B cell (primary cell): ENCODE data around the gene LGSN. TPM values are rescaled to one million over a fixed set of nuclear protein-coding genes. Genes with fewer than 3 reads are reported as not detected.
A peak's percentile ranks its signal among the peaks of the same experiment; 100 is the strongest.

Experiments used
- ATAC-seq: fragments of 200-7000 bp; cut with Tn5 transposase; one replicate; pipeline ENCODE4 v1.10.0; 2021; ENCODE audit warnings: low read depth, mild to moderate bottlenecking, moderate number of reproducible peaks, moderate library complexity
- CTCF ChIA-PET: fragments of 350-600 bp; sonication (Branson Sonifier 250); formaldehyde crosslinking; loops from one replicate; lab custom pipeline; 2021; ENCODE audit warnings: antibody characterized with exemption, inconsistent platforms; lab: Charles Lee
- POLR2A ChIA-PET: fragments of 350-600 bp; sonication (Branson Sonifier 250); formaldehyde crosslinking; loops from one replicate; lab custom pipeline; 2021; ENCODE audit warnings: antibody characterized with exemption; lab: Charles Lee
- DNase-seq: peaks from one replicate; pipeline ENCODE4 v3.0.0; 2013
- H2AFZ ChIP-seq: 2 replicates; pipeline ENCODE4 v1.6.1; 2012; ENCODE audit warnings: mild to moderate bottlenecking, low read depth, low read length; ENCODE audit not compliant: insufficient read depth, poor library complexity, severe bottlenecking
- H3K27ac ChIP-seq, 2 donors: 1 replicate in 1 of 2; 2 replicates in 1 of 2; pipeline ENCODE4 v1.5.1; 2012 to 2013; ENCODE audit warnings: low read length in 2 of 2, mild to moderate bottlenecking in 2 of 2, moderate library complexity in 1 of 2
- H3K27me3 ChIP-seq, 4 experiments: fragments of 200-600 bp in 1 of 4; sonication (generic) in 1 of 4; replicated peaks in 1 of 4; 1 replicate in 2 of 4; 2 replicates in 2 of 4; pipeline versions ENCODE4 v1.6.1 to v1.7.0; 2013 to 2016; ENCODE audit warnings: low read length in 3 of 4, mild to moderate bottlenecking in 2 of 4, mixed read lengths in 1 of 4, moderate library complexity in 1 of 4; ENCODE audit not compliant: insufficient read depth in 4 of 4, control insufficient read depth in 3 of 4; ENCODE audit errors: control extremely low read depth in 1 of 4
- H3K36me3 ChIP-seq, 2 experiments: replicated peaks in 1 of 2; 1 replicate in 1 of 2; 2 replicates in 1 of 2; pipeline versions ENCODE4 v1.6.1 to v1.7.1; 2013; ENCODE audit warnings: low read length in 1 of 2; ENCODE audit not compliant: insufficient read depth in 2 of 2, control insufficient read depth in 1 of 2; ENCODE audit errors: control extremely low read depth in 1 of 2, extremely low read depth in 1 of 2
- H3K4me1 ChIP-seq, 2 donors: fragments of 200-600 bp in 1 of 2; sonication (generic) in 1 of 2; 1 replicate in 1 of 2; 2 replicates in 1 of 2; pipeline versions ENCODE4 v1.5.1 to v1.6.1; 2013 to 2017; ENCODE audit warnings: low read length in 2 of 2; ENCODE audit not compliant: control insufficient read depth in 2 of 2, insufficient read depth in 2 of 2
- H3K4me2 ChIP-seq: replicated peaks from 2 replicates; pipeline ENCODE3; 2012; ENCODE audit warnings: mild to moderate bottlenecking, low read depth, low read length; ENCODE audit not compliant: poor library complexity, severe bottlenecking
- H3K4me3 ChIP-seq, 5 experiments: fragments of 200-600 bp in 1 of 5; sonication (generic) in 1 of 5; 1 replicate in 3 of 5; 2 replicates in 2 of 5; pipeline versions ENCODE4 v1.5.1 to v1.7.0; 2011 to 2016; ENCODE audit warnings: low read length in 4 of 5, mild to moderate bottlenecking in 4 of 5, low read depth in 2 of 5, control low read depth in 1 of 5, moderate library complexity in 1 of 5; ENCODE audit not compliant: insufficient read depth in 1 of 5; ENCODE audit errors: control extremely low read depth in 1 of 5, extremely low read depth in 1 of 5
- H3K79me2 ChIP-seq: fragments of 200-600 bp; sonication (generic); one replicate; pipeline ENCODE4 v1.6.0; 2016; ENCODE audit warnings: low read length; ENCODE audit not compliant: control insufficient read depth, insufficient read depth
- H3K9ac ChIP-seq: fragments of 200-600 bp; sonication (generic); 2 replicates; pipeline ENCODE4 v1.6.1; 2017; ENCODE audit warnings: mild to moderate bottlenecking, low read length, moderate library complexity
- H3K9me3 ChIP-seq, 3 donors: one replicate each; pipeline versions ENCODE4 v1.6.1 to v1.7.1; 2013; ENCODE audit warnings: low read length in 2 of 3; ENCODE audit not compliant: control insufficient read depth in 2 of 3, insufficient read depth in 1 of 3; ENCODE audit errors: control extremely low read depth in 1 of 3
- H4K20me1 ChIP-seq: 2 replicates; pipeline ENCODE4 v1.6.0; 2012; ENCODE audit warnings: mild to moderate bottlenecking, low read length; ENCODE audit not compliant: insufficient read depth, control insufficient read depth, poor library complexity, severe bottlenecking
- H3K27ac Mint-ChIP-seq: one replicate; pipeline ENCODE4 v1.8.0; 2021; ENCODE audit warnings: mixed read lengths
- H3K27me3 Mint-ChIP-seq: one replicate; pipeline ENCODE4 v1.8.0; 2021; ENCODE audit warnings: mixed read lengths
- H3K4me1 Mint-ChIP-seq: one replicate; pipeline ENCODE4 v1.8.0; 2021; ENCODE audit warnings: mixed read lengths
- H3K4me3 Mint-ChIP-seq: one replicate; pipeline ENCODE4 v1.8.0; 2021; ENCODE audit warnings: mixed read lengths
- H3K9me3 Mint-ChIP-seq: one replicate; pipeline ENCODE4 v1.8.0; 2022; ENCODE audit warnings: mixed read lengths; ENCODE audit not compliant: insufficient read depth
- CTCF ChIP-seq: fragments of 200-600 bp; IDR thresholded peaks from one replicate; pipeline ENCODE4 v1.8.0; 2022; ENCODE audit warnings: antibody characterized with exemption, mild to moderate bottlenecking
- EZH2 ChIP-seq: IDR thresholded peaks from 2 replicates; pipeline ENCODE4 v1.6.1; 2012; ENCODE audit warnings: borderline replicate concordance, low read depth, mild to moderate bottlenecking, moderate library complexity, low read length; ENCODE audit not compliant: insufficient read depth, poor library complexity, severe bottlenecking
- WGBS: methylation state at CpG from one replicate; pipeline ENCODE4 v1.1.5; 2013; ENCODE audit warnings: missing lambda C conversion rate; ENCODE audit not compliant: insufficient coverage; 5-methylcytosine and 5-hydroxymethylcytosine counted together
- intact Hi-C: fragments of 100-400 bp; cut with micrococcal nuclease; formaldehyde crosslinking; loops from one replicate; pipeline ENCODE4 v1.10.0; 2022
- polyA plus RNA-seq: library from polyadenylated mRNA; depleted of rRNA; stranded (reverse); fragments of >200 nt; gene quantifications from 2 replicates; pipeline ENCODE4 v1.2.3, GENCODE V29; 2012
- total RNA-seq, 2 donors: library from RNA; stranded (reverse); fragments of 120-200 nt in 1 of 2; gene quantifications; 1 replicate in 1 of 2; 2 replicates in 1 of 2; pipeline versions ENCODE4 v1.2.3 to v1.2.4, GENCODE V29; 2013 to 2022

The LGSN gene
- total and polyA plus RNA-seq, 2 donors (not counting 1 experiment from before 2014, with no cell fraction given): not detected

- peak overlapping the region; percentile 80 for H3K27ac Mint-ChIP-seq
- peak overlapping the region; percentile 65 for H3K4me3 Mint-ChIP-seq
- Histone ChIP-seq H3K27me3 (no peaks in the 10 kb centered on the region), H3K36me3 (no peaks in the 10 kb centered on the region), H3K9ac (peak overlapping the region; percentile 51), H3K27ac (peak overlapping the region; percentile 38 to 56), H3K4me2 (peak overlapping the region; percentile 73), H3K9me3 (no peaks in the 10 kb centered on the region), H3K79me2 (no peaks in the 10 kb centered on the region), H2AFZ (peak overlapping the region; percentile 56), H3K4me1 (peaks cover 13 to 18% of the 10 kb centered on the region in 2 donors), H4K20me1 (no peaks in the 10 kb centered on the region), H3K4me3 (peak overlapping the region; percentile 5 to 45 (median 14))
- intact Hi-C loops: loop anchor here (2.0 kb wide), 1 partner anchor 220 kb away; the partner anchor contains the start of genes LOC128125822 and PTP4A1
- CTCF ChIA-PET: interaction anchor here (0.7 to 4.3 kb wide), 8 partner anchors 221 to 451 kb away, joined by 3 to 36 read pairs (median 4); partner anchors contain the start of gene PHF3
- no peak for TF ChIP-seq EZH2
- no peak for TF ChIP-seq CTCF
- ATAC-seq: peak; percentile 81
- DNase-seq: peak; percentile 80
- H3K27me3 Mint-ChIP-seq: no peaks in the 10 kb centered on the region
- H3K4me1 Mint-ChIP-seq: peaks cover 18% of the 10 kb centered on the region
- 0% methylated on average over 1 of the region's 7 CpGs for WGBS
- POLR2A ChIA-PET: no interaction called here
- no peaks in the 10 kb centered on the region for H3K9me3 Mint-ChIP-seq
These were observed 32.9 kb upstream of the LGSN start for GRCh38 chr6:63352544-63353285.
